HG03558 (cell line): ENCODE measurements around the gene RAP1GAP2.
"Not testable (repeated sequence)": the region's sequence is repeated elsewhere in the genome, so short reads cannot be mapped to it uniquely, and the experiment has no call there.

ENCODE experiments used
- ATAC-seq: cut with Tn5 transposase; IDR thresholded peaks from one replicate; pipeline ENCODE4 v1.9.1; 2021; ENCODE audit warnings: moderate number of reproducible peaks; ENCODE audit not compliant: unreplicated experiment; ENCODE audit errors: extremely low read depth

Gene RAP1GAP2

GRCh38 chr17:2986925-2987324, 190.7 kb downstream of the RAP1GAP2 start:
- no peak for ATAC-seq

- not testable (repeated sequence) for ATAC-seq
Observed at GRCh38 chr17:2989396-2989795, 193.2 kb downstream of the RAP1GAP2 start.

GRCh38 chr17:2989855-2990254, 193.6 kb downstream of the RAP1GAP2 start:
- ATAC-seq: no peak

DNA sequence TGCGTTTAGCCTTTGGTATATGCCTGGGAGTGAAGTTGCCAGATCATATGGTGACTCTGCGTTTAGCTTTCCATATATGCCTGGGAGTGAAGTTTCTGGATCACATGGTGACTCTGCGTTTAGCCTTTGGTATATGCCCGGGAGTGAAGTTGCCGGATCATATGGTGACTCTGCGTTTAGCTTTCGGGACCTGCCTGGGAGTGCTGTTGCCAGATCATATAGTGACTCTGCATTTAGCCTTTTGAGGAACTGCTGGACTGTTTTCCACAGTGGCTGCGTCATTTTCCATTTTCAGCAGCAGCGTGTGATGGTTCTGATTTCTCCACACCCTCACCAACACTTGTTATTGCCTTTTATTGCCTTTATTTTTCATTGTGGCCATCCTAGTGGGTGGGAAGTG, 194.2 kb downstream of the RAP1GAP2 start:
- no peak for ATAC-seq

DNA sequence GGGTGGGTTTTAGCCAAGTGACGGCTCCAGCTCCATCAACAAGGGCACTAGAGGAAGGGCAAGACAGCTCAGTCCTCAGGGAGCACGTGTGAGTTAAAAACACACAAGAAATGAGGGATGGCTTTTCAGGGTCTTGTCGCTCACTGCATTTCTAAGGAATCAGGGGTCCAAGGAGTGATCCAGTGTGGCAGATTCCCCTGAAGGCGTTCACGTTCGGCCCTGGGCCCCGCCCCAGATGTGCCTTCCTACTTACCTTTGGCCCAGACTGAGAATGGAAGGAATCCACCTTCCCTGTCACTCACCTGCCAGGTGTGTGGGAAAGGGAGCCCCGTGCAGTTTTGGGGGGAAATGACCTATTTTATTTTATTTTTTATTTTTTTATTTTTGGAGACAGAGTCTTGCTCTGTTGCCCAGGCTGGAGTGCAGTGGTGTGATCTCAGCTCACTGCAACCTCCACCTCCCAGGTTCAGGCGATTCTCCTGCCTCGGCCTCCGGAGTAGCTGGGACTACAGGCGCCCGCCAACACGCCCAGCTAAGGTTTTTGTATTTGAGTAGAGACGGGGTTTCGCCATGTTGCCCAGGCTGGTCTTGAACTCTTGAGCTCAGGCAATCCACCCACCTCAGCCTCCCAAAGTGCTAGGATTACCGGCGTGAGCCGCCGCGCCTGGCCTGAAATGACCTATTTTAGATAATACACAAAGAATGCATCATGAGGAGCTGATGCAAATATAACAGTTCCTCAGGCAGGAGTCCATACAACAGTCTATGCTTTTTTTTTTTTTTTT, 195.3 kb downstream of the RAP1GAP2 start:
- not testable (repeated sequence) for ATAC-seq

- no peak for ATAC-seq
Observed at GRCh38 chr17:2994441-2994840, 198.2 kb downstream of the RAP1GAP2 start.

GRCh38 chr17:2995377-2995776, 199.1 kb downstream of the RAP1GAP2 start:
- no peak for ATAC-seq

GRCh38 chr17:2995886-2996809, 199.9 kb downstream of the RAP1GAP2 start:
- ATAC-seq: no peak

- no peak for ATAC-seq
Observed at GRCh38 chr17:2996810-2997670, 200.8 kb downstream of the RAP1GAP2 start.

GRCh38 chr17:2998469-2998901, 202.2 kb downstream of the RAP1GAP2 start:
- not testable (repeated sequence) for ATAC-seq

GRCh38 chr17:3002538-3003295, 206.5 kb downstream of the RAP1GAP2 start:
- ATAC-seq: peak; percentile 33

DNA sequence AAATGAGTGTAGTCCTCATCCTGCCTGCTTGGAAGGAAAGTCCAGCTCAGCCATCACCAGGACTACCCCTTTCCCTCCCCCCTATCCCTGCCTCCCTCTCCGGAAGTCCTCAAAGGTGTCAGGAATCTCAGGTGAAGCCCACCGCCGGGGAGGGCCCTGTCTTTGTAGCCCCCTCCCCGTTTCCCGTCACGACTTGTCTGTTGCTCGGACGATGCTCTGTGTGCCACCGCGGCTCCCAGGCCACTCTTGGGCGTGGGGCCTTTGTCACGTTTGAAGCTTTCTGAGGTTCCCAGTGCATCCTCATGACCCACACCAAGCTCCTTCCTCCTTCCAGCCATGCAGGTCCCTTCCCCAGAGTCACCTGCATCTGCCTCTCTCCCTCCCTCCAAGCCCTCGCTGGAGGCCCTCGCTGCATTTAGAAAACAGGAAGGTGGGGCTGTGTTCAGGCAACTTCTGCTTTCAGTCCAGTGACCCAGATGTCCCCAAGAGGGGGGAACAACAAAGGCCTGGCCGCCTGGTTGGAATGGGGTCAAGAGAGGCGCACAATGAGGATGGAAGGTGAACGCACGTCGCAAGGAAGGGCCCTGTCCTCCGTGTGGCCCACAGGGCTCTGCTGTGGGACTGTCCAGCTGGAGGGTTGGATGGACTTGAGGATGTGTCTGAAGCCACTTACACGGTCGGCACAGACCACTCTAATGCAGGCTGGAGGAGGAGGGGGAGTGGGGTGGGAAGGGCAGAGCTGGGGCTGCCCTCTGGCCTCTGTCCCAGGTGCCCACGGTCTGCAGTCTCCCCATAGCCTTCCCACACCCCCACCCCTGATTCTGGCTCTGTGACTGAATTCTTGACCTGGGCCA, 207.3 kb downstream of the RAP1GAP2 start:
- no peak for ATAC-seq

DNA sequence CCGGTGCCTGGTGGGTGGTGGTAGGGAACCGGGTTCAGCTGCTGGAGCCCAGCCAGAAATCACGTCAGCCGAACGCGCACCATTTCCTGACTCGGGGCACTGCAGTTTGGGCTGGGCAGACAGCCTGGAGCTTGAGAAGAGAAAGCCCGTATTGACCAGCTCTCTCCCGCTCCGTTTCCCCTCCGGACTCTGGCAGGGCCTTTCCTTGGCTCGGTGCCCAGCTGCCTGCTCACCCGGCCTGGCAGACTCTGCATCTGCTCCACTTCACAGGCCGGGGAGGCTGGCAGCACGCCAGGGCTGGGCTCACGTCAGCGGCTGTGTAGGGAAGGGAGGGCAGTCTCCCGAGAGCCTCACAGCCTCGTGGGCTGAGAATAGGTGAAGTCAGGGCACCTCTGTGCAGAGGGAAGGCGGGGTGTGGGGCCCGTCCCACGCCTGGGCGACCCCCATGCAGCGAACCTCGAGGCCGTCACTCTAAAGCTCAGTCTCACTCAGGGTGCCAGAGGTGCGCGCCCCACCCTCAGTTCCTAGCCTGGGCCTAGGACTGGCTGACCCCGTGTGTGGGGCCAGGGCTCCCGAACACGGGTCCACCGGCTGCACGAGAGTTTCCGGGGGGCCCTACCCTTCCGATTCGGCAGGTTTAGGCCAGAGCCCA, 208.0 kb downstream of the RAP1GAP2 start:
- no peak for ATAC-seq

- no peak for ATAC-seq
Observed at GRCh38 chr17:3004925-3005324, 208.7 kb downstream of the RAP1GAP2 start.

DNA sequence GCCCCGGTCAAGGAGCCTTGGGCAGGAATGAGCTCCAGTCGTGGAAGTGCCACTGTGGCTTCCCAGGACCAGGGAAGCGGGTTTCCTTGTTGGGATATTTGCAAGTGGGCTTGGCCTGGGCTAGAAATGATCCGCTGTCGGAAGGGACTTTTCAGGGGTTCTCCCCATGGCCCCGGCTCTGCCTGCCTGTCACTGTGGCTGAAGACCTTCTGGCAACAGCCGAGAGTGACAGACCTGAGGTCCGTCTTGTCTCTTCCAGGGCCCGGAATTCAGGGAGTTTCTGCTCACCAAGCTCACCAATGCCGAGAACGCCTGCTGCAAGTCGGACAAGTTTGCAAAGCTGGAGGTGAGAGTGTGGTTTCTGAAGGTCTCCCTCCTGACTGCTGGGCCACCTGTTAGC, 209.5 kb downstream of the RAP1GAP2 start:
- no peak for ATAC-seq

- ATAC-seq: no peak
Observed at GRCh38 chr17:3006801-3007200, 210.6 kb downstream of the RAP1GAP2 start.

GRCh38 chr17:3007651-3008121, 211.4 kb downstream of the RAP1GAP2 start:
- ATAC-seq: no peak
